NK-92 (cell line): ENCODE data around the gene TMEM132C.

Experiments
- DNase-seq: peaks from one replicate; lab custom pipeline; 2025; ENCODE audit not compliant: unreplicated experiment; lab: John Stamatoyannopoulos, UW

The TMEM132C gene

DNA sequence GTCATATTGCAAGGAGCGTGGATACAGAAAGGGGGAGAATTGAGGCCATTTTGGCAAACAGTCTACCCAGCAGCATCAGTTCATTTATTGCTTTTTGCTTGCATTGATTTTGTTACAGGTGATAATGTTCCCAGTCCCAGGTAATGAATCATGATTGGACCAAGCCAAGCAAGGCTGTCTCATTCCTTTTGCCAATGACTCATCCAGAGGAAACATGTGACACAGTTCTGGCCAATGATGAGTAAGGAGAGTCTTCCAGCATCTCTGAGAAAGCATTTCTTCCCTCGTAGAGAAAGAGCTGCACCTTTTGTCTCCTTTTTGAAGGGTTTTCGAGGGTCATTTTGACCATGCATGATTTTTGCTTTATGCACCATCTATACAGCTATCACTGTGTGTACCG, 488.6 kb downstream of the TMEM132C start:
- DNase-seq, result no peak
